ENCODE measurements around the gene AAK1.

DNA sequence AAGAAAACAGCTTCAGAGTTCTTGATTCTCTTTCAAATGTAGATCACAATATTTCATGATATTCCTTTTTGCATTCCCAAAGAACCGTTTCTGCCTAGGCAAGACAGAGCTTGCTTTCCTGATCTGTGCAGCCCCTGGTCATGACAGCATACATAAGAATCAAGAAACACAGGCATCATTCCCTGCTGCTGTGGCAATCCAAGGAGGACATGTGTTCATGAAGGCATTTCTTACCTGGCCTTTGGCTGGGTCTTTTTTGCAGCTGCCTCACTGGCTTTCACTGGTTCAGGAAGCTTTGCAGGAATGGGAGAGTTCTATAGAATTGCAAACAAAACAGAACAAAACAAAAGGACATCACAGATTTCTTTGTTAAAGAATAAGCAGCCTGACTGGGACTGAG is 118.7 kb downstream of the AAK1 start:
- TF ChIP-seq, protein P1, sequence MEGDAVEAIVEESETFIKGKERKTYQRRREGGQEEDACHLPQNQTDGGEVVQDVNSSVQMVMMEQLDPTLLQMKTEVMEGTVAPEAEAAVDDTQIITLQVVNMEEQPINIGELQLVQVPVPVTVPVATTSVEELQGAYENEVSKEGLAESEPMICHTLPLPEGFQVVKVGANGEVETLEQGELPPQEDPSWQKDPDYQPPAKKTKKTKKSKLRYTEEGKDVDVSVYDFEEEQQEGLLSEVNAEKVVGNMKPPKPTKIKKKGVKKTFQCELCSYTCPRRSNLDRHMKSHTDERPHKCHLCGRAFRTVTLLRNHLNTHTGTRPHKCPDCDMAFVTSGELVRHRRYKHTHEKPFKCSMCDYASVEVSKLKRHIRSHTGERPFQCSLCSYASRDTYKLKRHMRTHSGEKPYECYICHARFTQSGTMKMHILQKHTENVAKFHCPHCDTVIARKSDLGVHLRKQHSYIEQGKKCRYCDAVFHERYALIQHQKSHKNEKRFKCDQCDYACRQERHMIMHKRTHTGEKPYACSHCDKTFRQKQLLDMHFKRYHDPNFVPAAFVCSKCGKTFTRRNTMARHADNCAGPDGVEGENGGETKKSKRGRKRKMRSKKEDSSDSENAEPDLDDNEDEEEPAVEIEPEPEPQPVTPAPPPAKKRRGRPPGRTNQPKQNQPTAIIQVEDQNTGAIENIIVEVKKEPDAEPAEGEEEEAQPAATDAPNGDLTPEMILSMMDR (IDR thresholded peaks at IDR 0.05; ENCODE audit: borderline replicate concordance, extremely low read depth, low read length, poor library complexity, severe bottlenecking): no peak
- TF ChIP-seq EZH2 (IDR thresholded peaks at IDR 0.05; ENCODE audit: borderline replicate concordance, low read depth, low read length, severe bottlenecking): no peak
